OCI-LY1 (cell line): ENCODE results near the gene TRIM25.

Experiments
- H2AFZ ChIP-seq: fragments of 200-600 bp; sonication (generic), shearing (Covaris generic); 2 replicates; pipeline ENCODE4 v1.6.0; 2014; ENCODE audit warnings: antibody characterized with exemption, mild to moderate bottlenecking, low read length
- H3F3A ChIP-seq: fragments of 200-600 bp; sonication (generic), shearing (Covaris generic); 2 replicates; pipeline ENCODE4 v1.6.0; 2014; ENCODE audit warnings: mild to moderate bottlenecking, antibody characterized with exemption, low read length, moderate library complexity; ENCODE audit not compliant: insufficient read depth
- H3K27ac ChIP-seq: fragments of 200-600 bp; sonication (generic); 2 replicates; pipeline ENCODE4 v1.5.1; 2014; ENCODE audit warnings: low read length, mixed run types, mild to moderate bottlenecking, low read depth; ENCODE audit not compliant: poor library complexity, severe bottlenecking
- H3K27me3 ChIP-seq: fragments of 200-600 bp; sonication (generic); 2 replicates; pipeline ENCODE4 v1.6.0; 2014; ENCODE audit warnings: antibody characterized with exemption, mild to moderate bottlenecking, low read length, moderate library complexity; ENCODE audit not compliant: insufficient read depth
- H3K36me3 ChIP-seq: fragments of 200-600 bp; sonication (generic); 2 replicates; pipeline ENCODE4 v1.6.1; 2014; ENCODE audit warnings: mild to moderate bottlenecking, antibody characterized with exemption, low read length, moderate library complexity, mixed read lengths; ENCODE audit not compliant: insufficient read depth
- H3K4me1 ChIP-seq: fragments of 200-600 bp; sonication (generic); 2 replicates; pipeline ENCODE4 v1.5.1; 2014; ENCODE audit warnings: mild to moderate bottlenecking, low read length, moderate library complexity; ENCODE audit not compliant: insufficient read depth, severe bottlenecking
- H3K4me2 ChIP-seq: fragments of 200-600 bp; sonication (generic), shearing (Covaris generic); 2 replicates; pipeline ENCODE4 v1.6.1; 2014; ENCODE audit warnings: low read length
- H3K4me3 ChIP-seq: fragments of 200-600 bp; sonication (generic); 2 replicates; pipeline ENCODE4 v1.5.1; 2014; ENCODE audit warnings: low read length, low read depth, mild to moderate bottlenecking, mixed read lengths; ENCODE audit not compliant: poor library complexity, severe bottlenecking
- H3K79me2 ChIP-seq: fragments of 200-600 bp; shearing (Covaris generic); 2 replicates; pipeline ENCODE4 v1.6.1; 2016; ENCODE audit warnings: mixed run types, low read length, mixed read lengths; ENCODE audit not compliant: insufficient read depth
- H3K9ac ChIP-seq: fragments of 200-600 bp; sonication (generic), shearing (Covaris generic); 2 replicates; pipeline ENCODE4 v1.6.1; 2014; ENCODE audit warnings: mild to moderate bottlenecking, low read length, mixed read lengths
- H3K9me2 ChIP-seq: fragments of 200-600 bp; sonication (generic), shearing (Covaris generic); 2 replicates; pipeline ENCODE4 v1.6.1; 2014; ENCODE audit warnings: low read depth, mild to moderate bottlenecking, low read length, mixed read lengths
- H3K9me3 ChIP-seq: fragments of 200-600 bp; shearing (Covaris generic); 2 replicates; pipeline ENCODE4 v1.6.1; 2014; ENCODE audit warnings: low read length, mixed read lengths
- H4K20me1 ChIP-seq: fragments of 200-600 bp; sonication (generic), shearing (Covaris generic); 2 replicates; pipeline ENCODE4 v1.6.0; 2016; ENCODE audit warnings: mild to moderate bottlenecking, low read length; ENCODE audit not compliant: insufficient read depth
- CTCF ChIP-seq: fragments of 200-600 bp; sonication (generic), shearing (Covaris generic); IDR thresholded peaks from 2 replicates; pipeline ENCODE4 v1.5.1; 2017; ENCODE audit warnings: mild to moderate bottlenecking, antibody characterized with exemption, low read length, moderate library complexity, mixed read lengths
- EZH2 ChIP-seq: fragments of 200-600 bp; sonication (generic), shearing (Covaris generic); IDR thresholded peaks from 2 replicates; pipeline ENCODE4 v1.8.0; 2017; ENCODE audit warnings: borderline replicate concordance, mixed run types, mild to moderate bottlenecking, antibody characterized with exemption, low read length, moderate library complexity, mixed read lengths

The TRIM25 gene

DNA sequence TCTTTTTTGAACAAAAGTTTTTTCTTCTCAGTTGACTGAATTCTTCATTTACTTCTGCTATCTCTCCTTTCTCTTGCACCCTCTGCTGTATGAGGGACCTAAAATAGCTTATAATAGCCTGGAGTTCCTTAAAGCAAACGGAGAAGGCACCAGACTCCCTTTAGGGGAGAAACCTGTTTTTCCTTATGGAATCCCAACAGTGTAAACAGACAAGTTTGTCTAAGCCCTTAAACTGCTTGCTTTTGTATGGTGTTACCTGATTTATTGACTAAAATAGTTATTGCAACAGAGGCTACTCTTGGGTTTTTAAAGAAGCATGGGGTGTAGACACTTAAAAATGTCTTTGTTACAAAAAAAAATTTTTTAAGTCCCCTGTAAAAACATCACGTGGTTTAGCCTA lies 12.9 kb upstream of the TRIM25 start:
- H3K9me2 ChIP-seq, result no peaks in the 10 kb centered on the region
- no peak overlapping the region for H3K4me3 ChIP-seq
- no peak overlapping the region for H2AFZ ChIP-seq
- H3K4me1 ChIP-seq, result no peaks in the 10 kb centered on the region
- no peaks in the 10 kb centered on the region for H3K36me3 ChIP-seq
- H3K9ac ChIP-seq, result no peak overlapping the region
- TF ChIP-seq CTCF (no peak), EZH2 (no peak)
- no peak overlapping the region for H3K4me2 ChIP-seq
- H3K27me3 ChIP-seq, result no peaks in the 10 kb centered on the region
- H4K20me1 ChIP-seq, result no peaks in the 10 kb centered on the region
- no peak overlapping the region for H3K27ac ChIP-seq
- no peaks in the 10 kb centered on the region for H3K79me2 ChIP-seq
- H3K9me3 ChIP-seq, result peaks cover 15% of the 10 kb centered on the region
- no peaks in the 10 kb centered on the region for H3F3A ChIP-seq

DNA sequence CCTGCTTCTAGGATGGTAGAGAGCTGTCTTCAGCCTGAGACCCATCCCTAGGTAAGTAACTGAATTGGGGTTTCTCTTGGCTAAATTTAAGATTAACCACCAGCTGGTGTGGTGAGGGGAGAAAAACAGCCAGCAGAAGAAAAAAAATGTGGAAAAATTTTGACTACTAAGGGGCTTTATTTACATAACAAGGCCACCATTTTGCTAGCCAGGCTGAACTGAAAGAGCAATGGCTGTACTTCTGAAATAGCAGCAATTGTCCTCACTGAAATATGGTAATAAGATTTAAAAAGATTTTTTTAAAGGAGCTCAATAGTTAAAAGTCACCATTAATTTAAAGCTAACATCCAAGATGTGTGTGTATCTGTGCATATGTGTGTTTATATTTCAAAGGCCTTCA lies 12.4 kb upstream of the TRIM25 start:
- Histone ChIP-seq H3K27me3 (no peaks in the 10 kb centered on the region), H3K9ac (no peak overlapping the region), H4K20me1 (no peaks in the 10 kb centered on the region), H3K36me3 (no peaks in the 10 kb centered on the region), H3K4me1 (no peaks in the 10 kb centered on the region), H3F3A (no peaks in the 10 kb centered on the region), H3K4me3 (no peak overlapping the region), H3K79me2 (no peaks in the 10 kb centered on the region), H2AFZ (no peak overlapping the region), H3K4me2 (no peak overlapping the region), H3K27ac (no peak overlapping the region), H3K9me2 (no peaks in the 10 kb centered on the region), H3K9me3 (peaks cover 13% of the 10 kb centered on the region)
- TF ChIP-seq CTCF (no peak), EZH2 (no peak)

- no peaks in the 10 kb centered on the region for H3F3A ChIP-seq
- no peaks in the 10 kb centered on the region for H3K27me3 ChIP-seq
- no peak overlapping the region for H3K4me3 ChIP-seq
- H3K79me2 ChIP-seq, result no peaks in the 10 kb centered on the region
- TF ChIP-seq EZH2, result no peak
- no peak for TF ChIP-seq CTCF
- H3K9me3 ChIP-seq, result peaks cover 6% of the 10 kb centered on the region; the same call in 1 of the 2 replicates
- no peak overlapping the region for H2AFZ ChIP-seq
- H3K4me1 ChIP-seq, result no peaks in the 10 kb centered on the region
- no peaks in the 10 kb centered on the region; the same call in 1 of the 2 replicates for H3K36me3 ChIP-seq
- H3K9ac ChIP-seq, result no peak overlapping the region
- H3K27ac ChIP-seq, result no peak overlapping the region
- no peak overlapping the region for H3K4me2 ChIP-seq
- no peaks in the 10 kb centered on the region for H3K9me2 ChIP-seq
- no peaks in the 10 kb centered on the region for H4K20me1 ChIP-seq
Observed at GRCh38 chr17:56925088-56925487, 11.2 kb upstream of the TRIM25 start.
